ENCODE data around the gene TEP1. TPM values are rescaled to one million over a fixed set of nuclear protein-coding genes. Genes with fewer than 3 reads are reported as not detected.
"Not testable (repeated sequence)": the region's sequence is repeated elsewhere in the genome, so short reads cannot be mapped to it uniquely, and the experiment has no call there.

TEP1 gene
- total RNA-seq, 1 donor from 2014 or later = 28.4 TPM

GRCh38 chr14:20372796-20373195 lies 40.5 kb downstream of the TEP1 start:
- H3K27me3 ChIP-seq (ENCODE audit: insufficient read depth, low read length) = no peaks in the 10 kb centered on the region
- no peak overlapping the region for H3K4me3 Mint-ChIP-seq (ENCODE audit: unreplicated experiment)
- H3K4me1 ChIP-seq (ENCODE audit: insufficient read depth, low read length) = no peaks in the 10 kb centered on the region
- peaks cover 35% of the 10 kb centered on the region for H3K36me3 Mint-ChIP-seq (ENCODE audit: low read depth, unreplicated experiment)
- no peaks in the 10 kb centered on the region for H3K9me3 ChIP-seq (ENCODE audit: insufficient read depth, low read depth, low read length)
- no peak overlapping the region for H3K9ac ChIP-seq (ENCODE audit: low read length)
- H2AFZ ChIP-seq (ENCODE audit: low read depth, low read length) = no peak overlapping the region
- no peaks in the 10 kb centered on the region for H3K4me1 Mint-ChIP-seq (ENCODE audit: low read depth, unreplicated experiment)
- H3K27ac ChIP-seq (ENCODE audit: low read depth, low read length) = no peak overlapping the region
- H3K79me2 ChIP-seq (ENCODE audit: insufficient read depth, low read length) = no peaks in the 10 kb centered on the region
- no peak overlapping the region for H3K27ac Mint-ChIP-seq (ENCODE audit: unreplicated experiment)
- H3K27me3 Mint-ChIP-seq (ENCODE audit: low read depth, unreplicated experiment) = no peaks in the 10 kb centered on the region
- no peak for TF ChIP-seq EZH2 (IDR thresholded peaks at IDR 0.05; ENCODE audit: insufficient read depth, low read length)
- TF ChIP-seq CTCF (IDR thresholded peaks at IDR 0.05; ENCODE audit: insufficient read depth, low read depth, low read length) = no peak
- peaks cover 45% of the 10 kb centered on the region for H3K36me3 ChIP-seq (ENCODE audit: insufficient read depth, low read length)
- FAIRE-seq (no peak), DNase-seq (ENCODE audit: low read depth) (no peak)
- no peaks in the 10 kb centered on the region for H3K9me3 Mint-ChIP-seq (ENCODE audit: unreplicated experiment)
- H4K20me1 ChIP-seq (ENCODE audit: insufficient read depth, low read length) = no peaks in the 10 kb centered on the region
- no peak overlapping the region for H3K4me3 ChIP-seq (ENCODE audit: insufficient read depth, low read depth, low read length)
- H3K4me2 ChIP-seq (ENCODE audit: low read length) = no peak overlapping the region

GRCh38 chr14:20365928-20366327 lies 47.4 kb downstream of the TEP1 start:
- no peaks in the 10 kb centered on the region for H3K4me1 ChIP-seq (ENCODE audit: insufficient read depth, low read length)
- Mint-ChIP-seq H3K9me3 (ENCODE audit: unreplicated experiment) (no peaks in the 10 kb centered on the region), H3K4me1 (ENCODE audit: low read depth, unreplicated experiment) (no peaks in the 10 kb centered on the region), H3K27me3 (ENCODE audit: low read depth, unreplicated experiment) (no peaks in the 10 kb centered on the region), H3K27ac (ENCODE audit: unreplicated experiment) (no peak overlapping the region), H3K4me3 (ENCODE audit: unreplicated experiment) (no peak overlapping the region), H3K36me3 (ENCODE audit: low read depth, unreplicated experiment) (peaks cover 8% of the 10 kb centered on the region)
- TF ChIP-seq EZH2 (IDR thresholded peaks at IDR 0.05; ENCODE audit: insufficient read depth, low read length) = no peak
- no peak for TF ChIP-seq CTCF (IDR thresholded peaks at IDR 0.05; ENCODE audit: insufficient read depth, low read depth, low read length)
- H2AFZ ChIP-seq (ENCODE audit: low read depth, low read length) = no peak overlapping the region
- no peaks in the 10 kb centered on the region for H3K9me3 ChIP-seq (ENCODE audit: insufficient read depth, low read depth, low read length)
- H3K4me3 ChIP-seq (ENCODE audit: insufficient read depth, low read depth, low read length) = no peak overlapping the region
- no peaks in the 10 kb centered on the region for H4K20me1 ChIP-seq (ENCODE audit: insufficient read depth, low read length)
- H3K9ac ChIP-seq (ENCODE audit: low read length) = no peak overlapping the region
- H3K36me3 ChIP-seq (ENCODE audit: insufficient read depth, low read length) = peaks cover 38% of the 10 kb centered on the region
- FAIRE-seq (no peak), DNase-seq (ENCODE audit: low read depth) (no peak)
- no peak overlapping the region for H3K4me2 ChIP-seq (ENCODE audit: low read length)
- H3K27me3 ChIP-seq (ENCODE audit: insufficient read depth, low read length) = no peaks in the 10 kb centered on the region
- no peak overlapping the region for H3K27ac ChIP-seq (ENCODE audit: low read depth, low read length)
- no peaks in the 10 kb centered on the region for H3K79me2 ChIP-seq (ENCODE audit: insufficient read depth, low read length)

- not testable (repeated sequence) for DNase-seq (ENCODE audit: low read depth); H3K79me2 ChIP-seq (ENCODE audit: insufficient read depth, low read length); H2AFZ ChIP-seq (ENCODE audit: low read depth, low read length); H3K4me1 ChIP-seq (ENCODE audit: insufficient read depth, low read length); H3K27ac Mint-ChIP-seq (ENCODE audit: unreplicated experiment); FAIRE-seq; H3K27me3 ChIP-seq (ENCODE audit: insufficient read depth, low read length); H3K4me3 Mint-ChIP-seq (ENCODE audit: unreplicated experiment); H3K9me3 Mint-ChIP-seq (ENCODE audit: unreplicated experiment); H3K4me3 ChIP-seq (ENCODE audit: insufficient read depth, low read depth, low read length); H3K4me2 ChIP-seq (ENCODE audit: low read length); H3K27me3 Mint-ChIP-seq (ENCODE audit: low read depth, unreplicated experiment); H3K27ac ChIP-seq (ENCODE audit: low read depth, low read length); H3K9ac ChIP-seq (ENCODE audit: low read length); H3K4me1 Mint-ChIP-seq (ENCODE audit: low read depth, unreplicated experiment); H3K9me3 ChIP-seq (ENCODE audit: insufficient read depth, low read depth, low read length); H4K20me1 ChIP-seq (ENCODE audit: insufficient read depth, low read length)
- peaks cover 16% of the 10 kb centered on the region for H3K36me3 Mint-ChIP-seq (ENCODE audit: low read depth, unreplicated experiment)
- peaks cover 52% of the 10 kb centered on the region for H3K36me3 ChIP-seq (ENCODE audit: insufficient read depth, low read length)
Observed at GRCh38 chr14:20358474-20358873, 54.8 kb downstream of the TEP1 start.
